GM18507 (cell line): ENCODE data around the gene SOX12.
A peak's percentile ranks its signal among the peaks of the same experiment; 100 is the strongest.
"Not testable (repeated sequence)": the region's sequence is repeated elsewhere in the genome, so short reads cannot be mapped to it uniquely, and the experiment has no call there.

ENCODE experiments used
- DNase-seq: peaks from one replicate; pipeline ENCODE4 v3.0.0; 2011; ENCODE audit warnings: low read depth; ENCODE audit not compliant: insufficient read length; ENCODE audit errors: extremely low spot score
- FAIRE-seq: peaks from 2 replicates; lab custom pipeline; 2011; peaks lifted over from hg19 to GRCh38; lab: Jason Lieb, UNC

The SOX12 gene

DNA sequence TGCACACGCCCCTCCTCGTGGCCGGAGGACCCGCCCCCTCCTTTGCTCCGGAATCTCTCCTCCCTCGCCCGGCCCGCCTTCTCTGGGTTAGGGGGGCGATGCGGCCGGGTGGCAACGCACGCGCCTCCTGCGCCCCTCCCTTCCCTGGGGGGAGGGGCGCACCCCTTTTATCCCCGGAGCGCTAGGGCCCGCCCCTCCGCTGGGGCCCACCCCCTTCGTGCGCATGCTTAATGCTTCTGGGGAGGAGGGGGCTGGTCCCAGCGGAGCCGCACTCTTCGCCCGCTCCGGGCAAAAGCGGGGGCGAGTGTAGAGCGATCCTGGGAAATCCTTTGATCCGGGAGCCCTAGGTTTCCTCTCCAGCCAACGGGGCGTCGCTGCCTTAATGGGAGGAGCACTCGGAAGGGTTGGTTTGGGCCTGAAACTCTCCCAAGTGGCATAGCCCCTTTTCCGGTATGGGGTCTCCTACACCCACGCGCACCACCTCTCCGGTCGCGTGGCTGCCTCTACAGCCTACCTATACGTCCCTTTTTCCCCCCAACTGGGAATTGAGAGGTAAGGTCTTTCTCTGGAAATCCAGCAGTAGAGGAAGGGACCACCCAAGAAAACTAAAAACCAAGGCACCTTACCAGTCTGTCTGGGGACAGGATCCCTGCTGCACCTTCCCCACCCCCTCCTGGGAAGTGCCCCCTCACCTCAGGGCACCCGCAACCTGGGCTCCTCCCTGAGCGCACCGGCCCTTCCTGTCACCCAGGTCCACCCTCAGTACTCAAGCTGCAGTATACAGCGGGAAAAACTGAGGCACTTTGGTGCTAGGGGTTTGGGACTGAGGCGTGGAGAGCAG, 2.1 kb downstream of the SOX12 start:
- FAIRE-seq (peak; percentile 53), DNase-seq (peak; percentile 59)

DNA sequence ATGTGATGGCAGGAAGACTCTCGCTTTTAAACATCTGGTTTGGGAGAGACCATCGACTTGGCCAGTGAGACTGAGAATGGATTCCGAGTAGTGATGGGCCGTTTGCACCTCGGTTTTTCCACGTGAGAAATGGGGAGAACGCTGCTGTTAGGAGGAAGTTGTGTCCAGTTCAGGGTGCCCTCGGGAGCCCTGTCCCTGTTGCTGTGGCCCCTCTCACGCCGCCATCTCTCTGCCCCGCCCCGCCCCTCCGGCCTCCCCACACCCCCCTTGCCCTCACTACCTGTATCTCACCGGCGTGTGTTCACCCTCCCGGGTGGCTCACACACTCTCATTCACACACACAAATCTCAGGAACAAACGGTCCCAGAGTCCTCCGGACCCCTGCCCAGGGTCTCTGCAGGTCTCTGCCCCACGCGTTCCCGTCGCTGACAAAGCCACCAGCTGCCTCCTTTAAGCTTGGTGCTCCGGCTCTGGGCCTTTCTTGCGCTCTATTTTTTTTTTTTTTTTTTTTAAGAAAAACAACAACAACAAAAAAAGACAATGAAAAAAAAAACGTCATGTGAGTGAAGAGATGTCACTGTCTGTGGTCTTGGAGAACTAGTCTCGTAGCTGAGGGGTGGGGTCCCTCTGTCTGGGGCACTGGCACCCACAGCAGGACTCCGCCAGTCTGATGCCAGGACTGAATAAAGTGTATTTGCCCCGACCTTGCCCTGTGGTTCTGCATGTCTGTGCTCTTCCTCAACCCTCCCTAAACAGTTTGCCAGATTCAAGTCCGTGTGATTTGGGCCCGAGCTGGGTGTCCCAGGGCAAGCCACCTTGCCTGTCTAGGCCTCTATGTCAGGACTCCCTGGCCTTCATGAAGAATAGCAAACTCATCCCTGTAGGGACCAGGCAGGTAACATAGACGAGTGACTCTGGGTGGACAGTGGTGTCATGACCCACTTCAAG, 2.9 kb downstream of the SOX12 start:
- no peak for FAIRE-seq
- DNase-seq = no peak

DNA sequence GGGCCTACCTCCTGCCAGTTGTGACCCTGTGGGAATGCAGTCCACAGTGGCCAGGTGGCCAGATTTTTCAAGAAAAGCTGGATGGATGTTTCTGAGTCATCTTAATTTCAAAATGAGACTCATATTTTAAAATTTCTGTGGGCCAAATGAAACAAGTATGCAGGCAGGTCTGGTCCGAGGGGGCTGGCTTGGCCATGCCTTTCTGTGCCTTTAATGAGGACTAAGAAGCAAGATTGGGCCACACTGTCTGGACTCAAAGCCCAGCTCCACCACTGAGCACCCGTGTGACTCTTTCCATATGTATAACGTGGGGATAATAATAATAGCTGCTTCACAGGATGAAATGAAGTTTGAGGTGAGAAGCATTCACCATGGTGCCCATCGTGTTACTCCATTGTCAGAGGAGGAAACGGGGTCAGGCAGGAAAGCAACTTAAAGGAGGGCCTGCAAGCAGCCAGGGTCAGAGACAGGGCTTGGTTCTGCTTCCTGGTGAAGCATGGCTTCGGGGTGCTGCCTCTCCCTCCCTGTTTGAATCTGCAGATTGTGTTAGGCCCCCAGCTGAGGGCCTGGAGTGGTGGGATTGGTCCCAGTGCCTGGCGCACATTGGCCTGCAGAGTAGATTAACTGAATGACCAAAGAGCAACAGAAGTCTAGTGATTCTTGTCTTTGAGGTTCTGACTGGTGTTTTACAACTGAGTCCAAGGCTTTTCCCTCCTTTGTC, 3.8 kb downstream of the SOX12 start:
- DNase-seq (no peak), FAIRE-seq (no peak)

DNA sequence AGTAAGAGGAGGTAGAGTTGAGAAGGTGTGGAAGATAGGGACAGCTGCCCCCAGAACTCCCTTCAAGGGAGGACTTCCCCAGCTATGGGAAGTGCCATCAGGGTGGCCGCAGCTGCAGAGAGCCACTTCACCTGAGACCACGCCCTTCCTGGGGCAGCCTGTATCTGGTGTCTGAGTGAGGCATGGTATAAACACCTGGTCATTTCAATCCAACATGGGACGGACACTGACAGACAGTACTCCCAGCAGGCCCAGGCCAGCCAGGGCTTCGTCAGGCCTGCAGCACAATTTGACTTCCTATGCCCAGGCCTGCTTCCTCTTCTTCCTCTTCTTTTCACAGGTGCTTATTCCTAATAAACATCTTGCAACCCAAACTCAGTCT, 4.5 kb downstream of the SOX12 start:
- FAIRE-seq = no peak

DNA sequence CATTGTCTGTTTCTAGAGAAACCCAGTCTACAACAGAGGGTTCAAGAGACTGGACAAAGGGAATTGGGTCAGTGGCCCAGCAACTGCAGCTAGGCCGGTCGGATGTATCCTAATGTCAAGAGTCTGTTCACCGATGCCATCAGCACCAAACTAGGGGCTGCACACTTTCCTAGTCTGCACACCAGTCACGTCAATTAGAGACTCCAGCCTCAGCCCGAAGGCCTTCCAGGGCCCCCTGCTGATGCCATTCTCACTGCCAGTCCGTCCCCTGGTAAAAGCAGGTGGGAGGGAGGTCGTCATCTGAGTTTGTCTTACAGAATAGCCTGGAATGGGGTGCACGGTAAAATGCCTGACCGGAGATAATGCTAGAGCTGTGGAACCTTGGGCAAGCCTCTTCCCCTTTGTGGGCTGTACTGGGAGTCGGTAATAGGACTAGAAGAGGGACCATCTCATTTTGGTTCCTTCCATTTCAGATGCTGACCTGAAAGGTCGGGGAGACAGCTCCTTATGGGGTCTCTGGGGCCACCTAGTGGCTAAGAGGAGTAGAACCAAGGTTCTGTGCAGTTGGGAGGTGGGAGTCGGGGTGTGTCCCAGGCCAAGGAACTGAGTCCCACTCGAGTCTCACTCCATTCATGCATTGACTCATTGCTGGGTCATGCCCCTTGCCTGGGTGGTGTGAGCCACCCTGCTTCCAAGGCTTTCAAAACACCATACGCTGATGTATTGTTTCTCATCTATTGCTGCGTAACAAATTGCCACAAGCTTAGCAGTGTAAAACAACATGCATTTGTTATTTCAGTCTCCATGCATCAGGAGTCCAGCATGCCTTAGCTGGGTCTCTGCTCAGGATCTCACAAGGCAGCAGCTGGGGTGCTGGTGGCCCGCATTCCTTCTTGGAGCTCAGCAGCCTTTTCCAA, 5.1 kb downstream of the SOX12 start:
- DNase-seq (no peak), FAIRE-seq (peak; percentile 84)

More for the DNA sequence above, 4.5 kb downstream of the SOX12 start:
- DNase-seq = no peak

DNA sequence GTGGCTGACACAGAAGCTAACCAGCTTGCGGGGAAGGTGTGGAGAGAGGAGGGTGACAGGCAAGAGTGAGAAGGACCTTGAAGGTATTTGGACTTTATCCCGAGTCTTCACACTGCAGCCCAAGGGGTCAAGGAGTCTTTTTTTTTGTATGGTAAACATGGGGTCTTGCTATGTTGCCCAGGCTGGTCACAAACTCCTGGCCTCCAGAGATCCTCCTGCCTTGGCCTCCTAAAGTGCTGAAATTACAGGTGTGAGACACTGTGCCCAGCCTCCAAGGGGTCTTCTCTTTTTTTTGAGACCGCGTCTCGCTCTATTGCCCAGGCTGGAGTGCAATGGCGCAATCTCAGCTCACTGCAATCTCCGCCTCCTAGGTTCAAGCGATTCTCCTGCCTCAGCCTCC, 9.2 kb downstream of the SOX12 start:
- DNase-seq (no peak), FAIRE-seq (no peak)

DNA sequence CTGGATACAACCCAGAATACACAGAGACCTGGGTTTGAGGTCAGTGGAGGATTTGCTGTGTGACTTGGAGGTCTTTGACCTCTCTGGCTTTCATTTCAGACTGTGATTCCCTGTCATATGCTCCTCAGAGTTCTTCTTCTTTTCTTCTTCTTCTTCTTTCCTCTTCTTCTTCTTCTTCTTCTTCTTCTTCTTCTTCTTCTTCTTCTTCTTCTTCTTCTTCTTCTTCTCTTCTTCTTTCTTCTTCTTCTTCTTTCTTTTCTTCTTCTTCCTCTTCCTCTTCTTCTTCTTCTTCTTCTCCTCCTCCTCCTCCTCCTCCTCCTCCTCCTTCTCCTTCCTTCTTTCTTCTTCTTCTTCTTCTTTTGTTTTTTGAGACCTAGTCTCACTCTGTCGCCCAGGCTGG, 10.7 kb downstream of the SOX12 start:
- not testable (repeated sequence) for DNase-seq, FAIRE-seq

DNA sequence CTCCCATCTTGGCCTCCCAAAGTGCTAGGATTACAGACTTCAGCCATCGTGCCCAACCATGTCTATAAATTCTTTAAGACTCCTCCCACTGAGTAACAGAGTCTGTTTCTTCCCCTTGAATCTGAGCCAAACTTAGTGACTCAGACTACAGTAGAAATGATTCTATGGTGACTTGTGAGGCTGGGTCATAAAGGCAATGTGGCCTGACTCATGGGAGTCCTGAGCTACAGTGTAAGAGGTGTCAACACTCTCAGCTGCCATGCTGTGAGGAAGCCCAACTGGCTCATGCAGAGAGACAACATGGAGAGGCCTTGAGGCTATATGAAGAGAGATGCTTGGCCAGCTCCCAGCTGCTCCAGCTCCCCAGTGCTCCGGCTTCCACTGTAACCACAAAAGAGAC, 16.3 kb downstream of the SOX12 start:
- DNase-seq (no peak), FAIRE-seq (no peak)

DNA sequence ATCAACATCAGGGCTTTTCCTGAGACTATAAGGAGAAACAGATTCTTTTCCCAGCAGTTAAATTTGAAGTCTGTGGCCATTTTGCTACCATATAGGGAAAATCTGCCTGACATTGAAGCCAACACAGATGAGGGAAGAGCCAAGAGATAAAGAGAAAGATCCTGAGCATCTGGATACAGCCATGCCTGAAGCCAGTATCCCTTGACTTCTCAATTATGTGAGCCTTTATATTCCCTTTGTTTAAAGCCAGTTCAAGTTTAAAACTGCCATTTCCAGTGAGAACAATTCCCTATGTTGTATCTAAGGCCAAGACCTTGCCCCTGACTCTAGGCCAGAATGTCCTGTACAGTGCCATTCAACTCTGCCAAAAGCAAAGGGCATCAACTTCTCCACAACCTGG, 17.8 kb downstream of the SOX12 start:
- DNase-seq (no peak), FAIRE-seq (no peak)

DNA sequence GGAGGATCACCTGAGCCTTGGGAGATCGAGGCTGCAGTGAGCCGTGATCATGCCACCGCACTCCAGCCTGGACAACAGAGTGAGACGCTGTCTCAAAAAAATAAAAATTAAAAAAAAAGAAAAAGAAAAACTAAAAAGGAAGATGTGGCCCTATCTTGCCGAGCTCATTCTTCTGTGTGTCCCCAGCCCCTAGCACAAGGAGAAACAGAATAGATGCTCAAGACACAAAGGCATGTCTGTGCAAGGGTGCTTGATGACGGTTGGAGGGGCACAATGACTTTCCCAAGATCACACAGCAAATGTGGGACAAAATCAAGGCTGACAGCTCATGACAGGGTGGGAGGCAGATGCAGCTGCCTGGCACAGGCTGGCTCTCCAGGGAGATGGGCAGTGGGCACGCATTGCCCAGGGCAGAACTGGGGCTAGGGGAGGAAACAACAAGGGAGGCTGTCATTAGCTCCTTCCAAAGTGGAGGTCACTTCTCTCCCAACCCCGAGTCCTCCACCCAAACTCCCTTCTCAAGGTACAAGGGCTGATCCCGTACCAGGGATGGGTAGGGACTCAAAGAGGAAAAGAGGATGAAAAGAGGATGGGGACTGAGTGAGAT, 20.8 kb downstream of the SOX12 start:
- FAIRE-seq (no peak), DNase-seq (no peak)

DNA sequence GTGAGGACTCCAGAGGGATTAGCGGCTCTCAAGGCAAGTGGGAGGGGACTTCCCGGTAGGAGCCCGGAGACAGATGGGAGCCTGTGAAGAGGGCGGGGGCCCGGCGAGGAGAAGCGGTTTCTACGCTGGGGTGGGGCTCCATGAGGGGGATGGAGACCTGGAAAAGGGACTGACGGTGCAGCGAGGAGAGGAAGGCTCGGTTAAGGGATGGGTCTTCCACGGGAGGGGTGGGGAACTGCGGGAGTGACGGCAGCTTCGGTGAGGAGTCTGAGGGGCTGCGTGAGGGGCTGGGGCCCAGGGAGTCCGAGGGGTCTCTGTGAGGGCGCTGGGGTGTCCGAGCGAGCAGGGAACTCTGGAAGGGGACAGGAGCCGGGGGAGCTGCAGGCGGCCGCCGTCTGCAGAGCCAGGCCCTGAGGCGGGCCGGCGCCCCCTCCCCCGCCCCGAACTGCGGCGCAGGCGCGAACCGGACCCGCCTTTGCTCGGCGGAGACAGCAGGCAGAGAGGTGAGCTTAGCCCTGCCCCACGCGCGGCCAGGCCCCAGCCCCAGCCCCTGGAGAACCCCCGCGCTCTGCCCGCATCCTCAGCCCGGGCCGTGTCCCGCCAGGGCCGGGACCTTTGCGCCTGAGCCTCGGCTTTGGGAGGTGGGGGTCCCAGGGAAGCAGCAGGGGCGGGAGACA, 21.4 kb downstream of the SOX12 start, which contains the start of gene NRSN2:
Gene NRSN2 (plus strand): TSS at position 472 of the 677 bp plus-strand sequence. CDS start 2,533 bp downstream, outside the sequence.
- DNase-seq = peak; percentile 40
- FAIRE-seq = no peak

DNA sequence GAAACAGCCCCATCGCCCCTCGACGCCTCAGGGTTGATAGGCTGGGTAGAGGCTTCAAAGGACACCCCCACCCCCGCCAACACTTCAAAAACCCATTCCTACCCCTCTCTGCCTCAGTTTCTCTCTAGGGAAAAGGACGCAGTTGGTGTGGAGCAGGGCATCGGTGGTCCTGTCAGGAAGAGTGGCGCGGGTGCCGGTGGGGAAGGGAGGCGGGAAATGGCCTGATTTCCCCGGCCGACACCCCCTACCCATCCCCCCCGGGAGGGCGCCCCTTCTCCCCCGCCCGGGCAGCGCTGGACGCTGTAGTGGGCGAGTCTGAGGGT, 21.9 kb downstream of the SOX12 start:
- FAIRE-seq = no peak
- no peak for DNase-seq

DNA sequence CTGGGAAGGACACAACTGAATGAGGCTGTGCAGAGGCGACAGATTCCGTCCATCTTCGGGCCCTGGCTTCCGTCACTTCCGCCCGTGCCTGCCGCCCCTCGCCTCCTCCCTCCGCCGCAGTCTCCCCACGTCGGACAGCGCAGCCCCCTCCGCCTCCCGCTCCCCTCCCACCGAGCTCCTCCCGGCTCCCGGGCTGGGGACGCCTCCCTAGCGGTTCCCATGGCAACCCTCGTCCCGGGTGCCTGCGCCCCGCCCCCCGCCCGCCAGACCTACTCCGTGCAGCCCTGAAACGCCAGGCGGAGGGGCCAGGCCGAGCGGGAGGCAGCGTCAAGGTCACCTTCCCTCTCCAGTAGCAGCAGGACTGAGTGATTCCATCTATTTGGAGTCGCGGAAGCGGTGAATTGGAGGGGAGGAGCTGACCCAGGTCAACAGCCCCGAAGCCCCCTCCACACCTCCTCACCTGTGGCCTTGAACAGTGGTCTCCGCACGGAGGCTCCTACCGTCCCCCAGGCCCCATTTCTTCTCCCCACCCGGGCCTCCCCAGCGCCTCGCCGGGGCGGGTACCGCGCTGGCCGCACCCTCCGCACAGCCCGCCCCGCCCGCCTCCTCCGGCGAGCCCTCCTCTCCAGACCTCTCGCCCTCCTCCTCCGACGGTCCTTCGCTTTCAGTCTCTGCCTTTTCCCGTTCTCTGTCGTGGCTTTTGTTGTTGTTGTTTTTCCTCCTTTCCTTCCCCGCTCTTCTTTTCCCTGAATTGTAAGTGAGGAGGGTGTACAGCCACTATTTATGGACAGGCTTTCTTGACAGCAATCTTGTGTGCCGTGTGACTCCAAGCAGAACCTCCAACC, 22.5 kb downstream of the SOX12 start:
- DNase-seq = peak; percentile 83
- FAIRE-seq = peak; percentile 85

DNA sequence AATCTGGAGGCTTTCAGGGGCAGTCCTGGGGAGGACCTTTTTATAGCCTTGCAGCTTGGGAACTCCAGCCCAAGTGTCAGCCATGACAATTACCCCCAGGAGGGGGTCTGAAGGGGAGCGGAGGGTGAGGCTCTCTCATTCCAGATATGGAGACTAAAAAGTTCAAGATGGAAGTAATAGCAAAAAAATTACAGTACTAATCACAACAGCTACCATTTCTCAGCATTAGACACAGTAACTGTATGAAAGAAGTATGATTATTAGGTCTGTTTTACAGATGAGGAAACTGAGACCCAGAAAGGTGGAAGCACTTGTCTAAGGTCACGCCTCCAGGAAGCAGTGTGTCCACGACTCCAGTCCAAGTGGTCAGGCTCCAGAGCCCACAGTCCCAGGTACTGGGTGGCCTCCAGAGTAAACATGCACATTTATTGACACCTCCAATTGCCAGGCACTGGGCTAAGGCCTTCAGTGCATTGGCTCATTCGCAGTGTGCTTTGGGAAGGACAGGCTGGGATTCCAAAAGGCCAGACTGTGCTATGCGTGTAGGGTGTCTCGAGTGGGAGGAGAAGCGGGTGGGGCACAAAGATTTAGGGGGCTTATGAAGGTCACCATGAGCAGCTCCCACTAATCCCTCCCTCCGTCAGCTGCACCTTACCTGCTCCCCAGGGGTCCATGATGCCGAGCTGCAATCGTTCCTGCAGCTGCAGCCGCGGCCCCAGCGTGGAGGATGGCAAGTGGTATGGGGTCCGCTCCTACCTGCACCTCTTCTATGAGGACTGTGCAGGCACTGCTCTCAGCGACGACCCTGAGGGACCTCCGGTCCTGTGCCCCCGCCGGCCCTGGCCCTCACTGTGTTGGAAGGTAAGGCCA, 23.9 kb downstream of the SOX12 start:
- FAIRE-seq (no peak), DNase-seq (no peak)

DNA sequence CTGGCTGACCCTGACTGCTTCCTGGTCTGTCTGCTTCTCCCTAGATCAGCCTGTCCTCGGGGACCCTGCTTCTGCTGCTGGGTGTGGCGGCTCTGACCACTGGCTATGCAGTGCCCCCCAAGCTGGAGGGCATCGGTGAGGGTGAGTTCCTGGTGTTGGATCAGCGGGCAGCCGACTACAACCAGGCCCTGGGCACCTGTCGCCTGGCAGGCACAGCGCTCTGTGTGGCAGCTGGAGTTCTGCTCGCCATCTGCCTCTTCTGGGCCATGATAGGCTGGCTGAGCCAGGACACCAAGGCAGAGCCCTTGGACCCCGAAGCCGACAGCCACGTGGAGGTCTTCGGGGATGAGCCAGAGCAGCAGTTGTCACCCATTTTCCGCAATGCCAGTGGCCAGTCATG, 27.8 kb downstream of the SOX12 start:
- no peak for FAIRE-seq
- no peak for DNase-seq

DNA sequence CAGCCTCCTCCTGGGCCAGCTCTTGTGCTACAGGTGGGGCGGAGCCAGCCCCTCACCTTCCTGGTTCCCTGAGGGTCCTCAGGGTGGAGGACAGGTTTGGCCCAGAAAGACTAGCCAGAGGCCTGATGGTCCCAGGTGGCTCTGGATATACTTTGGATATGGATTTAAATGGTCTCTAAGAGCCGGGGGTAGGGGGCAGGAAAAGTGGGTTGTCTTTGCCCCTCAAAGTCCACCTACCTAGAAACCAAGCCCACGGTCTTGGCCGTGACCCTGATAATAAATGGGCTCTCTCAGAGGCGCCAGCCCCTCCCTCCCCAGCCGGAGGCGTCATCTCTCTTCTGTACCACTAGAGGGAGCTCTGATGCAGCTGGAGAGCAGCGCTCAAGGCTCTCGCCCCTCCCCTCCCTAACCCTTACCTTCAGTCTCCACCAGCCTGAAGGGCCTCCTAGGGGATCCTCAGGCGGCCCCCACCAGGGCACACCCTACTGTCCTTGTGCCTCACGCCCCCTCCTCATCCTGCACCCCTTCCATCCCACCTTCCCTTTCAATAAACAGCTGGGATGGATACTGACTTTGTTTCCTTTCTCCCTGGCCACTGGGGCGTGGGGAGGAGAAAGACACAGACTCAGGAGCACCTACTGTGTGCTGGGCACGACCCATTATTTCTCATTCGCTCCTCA, 29.1 kb downstream of the SOX12 start:
- DNase-seq (peak; percentile 81), FAIRE-seq (peak; percentile 95)
